ENCODE measurements around the gene TAF11L12. TPM values are rescaled to one million over a fixed set of nuclear protein-coding genes. Genes with fewer than 3 reads are reported as not detected.
"Not testable (repeated sequence)": the region's sequence is repeated elsewhere in the genome, so short reads cannot be mapped to it uniquely, and the experiment has no call there.

TAF11L12 gene
- total RNA-seq, result not detected in 2 replicates

- intact Hi-C loops (cut with micrococcal nuclease), result not testable (repeated sequence)
Observed at GRCh38 chr5:17610092-17610491, at the start of gene TAF11L12. TSS of gene TAF11L12 (plus strand) at chr5:17610392.

- intact Hi-C loops (cut with micrococcal nuclease), result not testable (repeated sequence)
Observed at GRCh38 chr5:17585658-17586057, 24.5 kb upstream of the TAF11L12 start, which contains the start of gene TAF11L7. TSS of gene TAF11L7 (minus strand) at chr5:17585758.

GRCh38 chr5:17590860-17591259 is 19.3 kb upstream of the TAF11L12 start, which contains the start of gene TAF11L8:
TSS of gene TAF11L8 (minus strand) at chr5:17590960.
- intact Hi-C loops (cut with micrococcal nuclease), result not testable (repeated sequence)

- intact Hi-C loops (cut with micrococcal nuclease), result not testable (repeated sequence)
Observed at GRCh38 chr5:17594255-17594654, 15.9 kb upstream of the TAF11L12 start, which contains the start of gene TAF11L9. TSS of gene TAF11L9 (minus strand) at chr5:17594394.

- intact Hi-C loops (cut with micrococcal nuclease), result not testable (repeated sequence)
Observed at GRCh38 chr5:17597728-17598127, 12.5 kb upstream of the TAF11L12 start, which contains the start of gene TAF11L10. TSS of gene TAF11L10 (minus strand) at chr5:17597828.

- intact Hi-C loops (cut with micrococcal nuclease), result not testable (repeated sequence)
Observed at GRCh38 chr5:17603880-17604279, 6.3 kb upstream of the TAF11L12 start, which contains the start of gene TAF11L11. TSS of gene TAF11L11 (plus strand) at chr5:17604183.

- intact Hi-C loops (cut with micrococcal nuclease), result no loop called here
Observed at GRCh38 chr5:17604951-17605350, 5.2 kb upstream of the TAF11L12 start.

GRCh38 chr5:17607461-17607860 is 2.7 kb upstream of the TAF11L12 start:
- intact Hi-C loops (cut with micrococcal nuclease), result not testable (repeated sequence)

GRCh38 chr5:17614872-17615605 is 4.8 kb downstream of the TAF11L12 start:
- intact Hi-C loops (cut with micrococcal nuclease), result no loop called here

- intact Hi-C loops (cut with micrococcal nuclease), result no loop called here
Observed at GRCh38 chr5:17619354-17619753, 9.2 kb downstream of the TAF11L12 start.

- intact Hi-C loops (cut with micrococcal nuclease), result no loop called here
Observed at GRCh38 chr5:17620627-17621026, 10.4 kb downstream of the TAF11L12 start.

GRCh38 chr5:17625686-17626085 is 15.5 kb downstream of the TAF11L12 start:
- intact Hi-C loops (cut with micrococcal nuclease), result no loop called here

GRCh38 chr5:17631788-17632187 is 21.6 kb downstream of the TAF11L12 start, which contains the start of gene TAF11L13:
TSS of gene TAF11L13 (plus strand) at chr5:17632088.
- intact Hi-C loops (cut with micrococcal nuclease), result not testable (repeated sequence)

- intact Hi-C loops (cut with micrococcal nuclease), result no loop called here
Observed at GRCh38 chr5:17634160-17634559, 24.0 kb downstream of the TAF11L12 start, which contains the start of gene TAF11L14. TSS of gene TAF11L14 (plus strand) at chr5:17634460.

GRCh38 chr5:17649232-17649631 is 39.0 kb downstream of the TAF11L12 start:
- intact Hi-C loops (cut with micrococcal nuclease), result not testable (repeated sequence)

- intact Hi-C loops (cut with micrococcal nuclease), result not testable (repeated sequence)
Observed at GRCh38 chr5:17655201-17655759, 45.1 kb downstream of the TAF11L12 start.

GRCh38 chr5:17655921-17656320 is 45.7 kb downstream of the TAF11L12 start:
- intact Hi-C loops (cut with micrococcal nuclease), result no loop called here

Other genes starting within 250 kb of the TAF11L12 start
- gene TAF11L2, start 112.2 kb upstream of the TAF11L12 start, total RNA-seq, result not detected in 2 replicates
- not detected in 2 replicates for gene TAF11L3, start 92.0 kb upstream of the TAF11L12 start, total RNA-seq
- gene TAF11L4, start 88.6 kb upstream of the TAF11L12 start, total RNA-seq, result not detected in 2 replicates
- gene TAF11L5, start 85.2 kb upstream of the TAF11L12 start, total RNA-seq, result not detected in 2 replicates
- not detected in 2 replicates for gene TAF11L6, start 81.7 kb upstream of the TAF11L12 start, total RNA-seq
- gene TAF11L7, start 24.6 kb upstream of the TAF11L12 start, total RNA-seq, result not detected in 2 replicates
- not detected in 2 replicates for gene TAF11L8, start 19.4 kb upstream of the TAF11L12 start, total RNA-seq
- gene TAF11L9, start 16.0 kb upstream of the TAF11L12 start, total RNA-seq, result not detected in 2 replicates
- not detected in 2 replicates for gene TAF11L10, start 12.6 kb upstream of the TAF11L12 start, total RNA-seq
- not detected in 2 replicates for gene TAF11L11, start 6.2 kb upstream of the TAF11L12 start, total RNA-seq
- not detected in 2 replicates for gene TAF11L13, start 21.7 kb downstream of the TAF11L12 start, total RNA-seq
- not detected in 2 replicates for gene TAF11L14, start 24.1 kb downstream of the TAF11L12 start, total RNA-seq

Measured in T-helper 1 cell treated with Interleukin-12 subunit alpha and Interleukin-12 subunit beta and Interleukin-4 antibody, amounts not matched to agents 30 ng/mL and 1 ng/mL, for 36 hours (primary cell).